HUES48 (cell line): ENCODE results near the gene STK32C.

Experiments used
- H3K27ac ChIP-seq: one replicate; pipeline ENCODE4 v1.7.0; 2013; ENCODE audit warnings: low read depth, low read length, inconsistent platforms
- H3K27me3 ChIP-seq: 2 replicates; pipeline ENCODE4 v1.6.1; 2013; ENCODE audit warnings: mild to moderate bottlenecking, low read length; ENCODE audit not compliant: control insufficient read depth, insufficient read depth
- H3K36me3 ChIP-seq: 2 replicates; pipeline ENCODE4 v1.6.1; 2013; ENCODE audit warnings: low read length; ENCODE audit not compliant: control insufficient read depth, insufficient read depth
- H3K4me1 ChIP-seq: 2 replicates; pipeline ENCODE4 v1.6.1; 2013; ENCODE audit warnings: mild to moderate bottlenecking, low read length; ENCODE audit not compliant: control insufficient read depth, insufficient read depth
- H3K4me3 ChIP-seq: 2 replicates; pipeline ENCODE4 v1.5.1; 2013; ENCODE audit warnings: mild to moderate bottlenecking, low read depth, low read length
- H3K9ac ChIP-seq: 2 replicates; pipeline ENCODE4 v1.6.1; 2013; ENCODE audit warnings: mild to moderate bottlenecking, low read depth, low read length, moderate library complexity
- H3K9me3 ChIP-seq: 2 replicates; pipeline ENCODE4 v1.6.1; 2013; ENCODE audit warnings: low read length; ENCODE audit not compliant: control insufficient read depth, insufficient read depth

The STK32C gene

DNA sequence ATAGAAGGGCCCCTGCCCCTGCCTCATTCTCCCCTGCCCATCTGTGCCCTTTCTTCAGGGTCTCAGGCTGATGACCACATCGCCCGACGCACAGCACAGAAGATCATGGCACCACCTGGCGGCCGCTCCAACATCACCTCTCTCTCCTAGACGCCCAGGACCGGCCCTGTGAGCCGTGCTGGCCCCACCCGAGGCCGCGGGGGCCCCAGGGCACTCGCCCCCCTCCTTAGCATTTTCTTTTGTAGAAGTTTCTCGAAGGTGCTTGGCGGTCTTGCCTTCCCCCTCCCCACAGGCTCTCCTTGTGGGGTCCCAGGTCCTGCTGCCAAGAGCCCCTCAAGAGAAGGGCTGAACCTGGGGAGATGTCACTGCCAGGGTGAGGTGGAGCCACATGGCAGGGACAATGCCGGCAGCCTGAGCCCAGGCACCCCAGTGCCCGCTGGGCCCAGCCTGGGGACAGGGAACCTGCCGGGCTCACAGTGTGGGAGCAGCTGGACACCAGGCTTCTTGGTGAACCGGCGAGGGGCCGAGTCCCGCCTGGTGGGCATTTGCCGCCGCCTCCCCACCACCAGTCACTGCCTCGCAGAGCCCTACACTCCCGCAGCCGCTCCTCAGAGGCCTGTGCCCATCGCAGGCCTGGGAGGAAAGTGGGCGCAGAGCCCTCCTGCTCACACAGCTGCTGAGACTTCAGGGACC, 102.8 kb downstream of the STK32C start:
- Histone ChIP-seq H3K9me3 (no peaks in the 10 kb centered on the region), H3K4me3 (no peak overlapping the region), H3K4me1 (no peaks in the 10 kb centered on the region), H3K36me3 (no peaks in the 10 kb centered on the region), H3K27ac (no peak overlapping the region), H3K9ac (no peak overlapping the region), H3K27me3 (no peaks in the 10 kb centered on the region)

DNA sequence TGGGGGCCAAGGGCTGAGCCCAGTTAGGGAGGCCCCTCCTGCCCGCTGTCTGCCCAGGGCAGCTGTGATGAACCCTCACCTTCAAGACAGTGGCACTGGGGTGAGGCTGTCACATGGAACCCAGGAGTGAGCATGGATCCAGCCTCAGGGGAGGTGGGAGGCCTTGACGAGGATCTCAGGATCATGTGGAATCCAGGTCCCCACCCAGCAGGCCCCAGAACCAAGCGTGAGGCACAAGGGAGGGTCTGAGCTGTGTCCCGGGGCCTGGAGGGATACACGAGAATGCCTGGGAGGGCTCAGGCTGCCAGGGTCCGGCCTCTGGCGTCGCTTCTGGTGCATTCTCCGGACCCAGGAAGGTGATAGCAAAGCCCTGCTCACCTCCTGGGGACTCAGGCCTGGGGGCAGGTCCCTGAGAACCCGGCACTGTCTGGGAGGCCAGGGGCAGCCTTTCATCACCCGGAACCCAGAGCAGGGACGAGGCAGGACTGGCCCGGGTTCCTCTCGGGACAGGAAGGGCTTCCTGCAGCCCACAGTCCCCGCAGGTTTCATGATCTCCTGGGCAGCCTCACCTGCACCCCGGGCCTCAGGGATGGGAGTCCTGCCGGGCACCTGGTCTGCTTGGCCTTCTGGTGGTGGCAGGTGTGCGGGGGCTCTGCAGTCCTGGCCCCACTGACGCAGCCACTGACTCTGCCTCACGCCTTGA, 103.5 kb downstream of the STK32C start:
- Histone ChIP-seq H3K36me3 (no peaks in the 10 kb centered on the region), H3K9me3 (no peaks in the 10 kb centered on the region), H3K27ac (no peak overlapping the region), H3K4me1 (no peaks in the 10 kb centered on the region), H3K9ac (no peak overlapping the region), H3K27me3 (no peaks in the 10 kb centered on the region), H3K4me3 (no peak overlapping the region)

DNA sequence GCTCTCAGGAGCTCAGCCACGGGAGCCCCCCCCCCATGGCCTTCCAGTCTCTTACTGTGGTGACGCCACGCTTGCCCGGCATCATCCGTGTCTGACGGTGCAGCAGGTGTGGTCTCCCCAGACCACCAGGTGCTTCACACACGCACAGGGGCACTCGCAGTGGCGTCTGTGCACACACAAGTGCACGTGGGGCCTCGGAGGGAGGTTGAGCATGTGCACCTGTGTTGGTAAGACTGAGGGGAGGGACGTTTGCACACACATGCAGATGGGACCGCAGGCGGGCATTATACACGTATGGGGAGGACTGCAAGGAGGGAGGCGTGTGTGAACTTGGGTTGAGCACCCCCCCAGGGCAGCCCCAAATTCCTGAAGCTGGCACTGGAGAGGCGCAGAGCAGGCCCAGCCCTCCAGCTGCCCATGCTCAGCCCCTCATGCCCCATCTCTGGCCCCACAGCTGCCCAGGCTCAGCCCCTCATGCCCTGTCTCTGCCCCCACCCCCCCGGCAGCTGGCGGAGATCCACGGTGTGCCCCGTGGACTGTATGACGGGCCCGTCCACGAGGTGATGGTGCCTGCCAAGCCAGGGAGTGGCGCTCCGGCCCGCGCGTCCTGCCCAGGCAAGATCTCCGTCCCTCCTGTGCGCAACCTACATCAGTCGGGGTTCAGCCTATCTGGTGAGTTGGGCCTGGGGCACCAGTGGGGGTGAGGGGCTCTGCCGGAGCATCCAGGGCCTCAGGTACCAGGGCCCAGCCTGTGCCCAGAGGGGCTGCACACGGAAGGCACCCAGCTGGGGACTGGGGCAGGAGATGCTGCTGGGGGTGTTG, 104.3 kb downstream of the STK32C start:
- H3K27ac ChIP-seq: no peak overlapping the region

DNA sequence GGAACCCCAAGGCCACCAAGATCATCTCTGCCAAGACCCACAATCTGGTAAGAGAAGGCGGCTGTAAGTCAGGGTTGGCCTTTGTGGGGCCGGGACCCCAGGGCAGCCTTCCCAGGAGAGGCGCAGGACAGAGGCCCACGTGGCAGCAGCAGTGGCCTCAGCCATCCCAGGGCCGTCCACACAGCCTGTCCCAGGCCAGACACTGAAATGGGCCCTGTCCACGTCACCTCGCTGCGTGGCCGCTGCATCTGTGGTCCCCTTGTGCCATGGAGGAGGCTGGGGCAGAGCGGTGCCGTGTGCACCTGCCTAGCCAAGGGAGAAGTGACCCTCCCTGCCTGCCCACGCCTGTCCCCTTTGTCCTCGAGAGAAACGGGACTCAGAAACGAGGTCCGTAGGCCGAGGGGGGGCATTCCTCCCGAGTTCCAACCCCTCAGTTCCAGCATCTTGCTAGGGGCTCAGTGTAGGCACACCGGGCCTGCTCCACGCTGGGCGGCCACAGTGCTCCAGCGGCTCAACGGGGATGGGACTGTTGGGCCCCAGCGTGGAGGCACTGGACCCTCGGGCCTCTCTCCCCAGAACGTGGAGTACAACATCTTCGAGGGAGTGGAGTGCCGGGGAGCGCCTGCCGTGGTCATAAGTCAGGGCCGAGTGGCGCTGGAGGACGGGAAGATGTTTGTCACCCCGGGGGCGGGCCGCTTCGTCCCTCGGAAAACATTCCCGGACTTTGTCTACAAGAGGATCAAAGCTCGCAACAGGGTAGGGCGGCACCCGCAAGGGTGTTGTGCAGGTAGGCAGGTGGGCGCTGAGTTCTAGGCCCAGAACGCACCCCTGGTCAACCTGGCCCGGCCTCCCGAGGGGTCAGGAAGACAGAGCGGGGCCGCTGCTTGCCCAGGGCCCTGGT, 105.4 kb downstream of the STK32C start:
- Histone ChIP-seq H3K9ac (no peak overlapping the region), H3K4me3 (no peak overlapping the region), H3K9me3 (no peaks in the 10 kb centered on the region), H3K27me3 (no peaks in the 10 kb centered on the region), H3K27ac (no peak overlapping the region), H3K4me1 (no peaks in the 10 kb centered on the region), H3K36me3 (no peaks in the 10 kb centered on the region)

More for the DNA sequence above, 104.3 kb downstream of the STK32C start:
- H3K9me3 ChIP-seq: no peaks in the 10 kb centered on the region
- no peak overlapping the region for H3K9ac ChIP-seq
- H3K4me1 ChIP-seq: no peaks in the 10 kb centered on the region
- H3K36me3 ChIP-seq: no peaks in the 10 kb centered on the region
- H3K4me3 ChIP-seq: no peak overlapping the region
- no peaks in the 10 kb centered on the region for H3K27me3 ChIP-seq

DNA sequence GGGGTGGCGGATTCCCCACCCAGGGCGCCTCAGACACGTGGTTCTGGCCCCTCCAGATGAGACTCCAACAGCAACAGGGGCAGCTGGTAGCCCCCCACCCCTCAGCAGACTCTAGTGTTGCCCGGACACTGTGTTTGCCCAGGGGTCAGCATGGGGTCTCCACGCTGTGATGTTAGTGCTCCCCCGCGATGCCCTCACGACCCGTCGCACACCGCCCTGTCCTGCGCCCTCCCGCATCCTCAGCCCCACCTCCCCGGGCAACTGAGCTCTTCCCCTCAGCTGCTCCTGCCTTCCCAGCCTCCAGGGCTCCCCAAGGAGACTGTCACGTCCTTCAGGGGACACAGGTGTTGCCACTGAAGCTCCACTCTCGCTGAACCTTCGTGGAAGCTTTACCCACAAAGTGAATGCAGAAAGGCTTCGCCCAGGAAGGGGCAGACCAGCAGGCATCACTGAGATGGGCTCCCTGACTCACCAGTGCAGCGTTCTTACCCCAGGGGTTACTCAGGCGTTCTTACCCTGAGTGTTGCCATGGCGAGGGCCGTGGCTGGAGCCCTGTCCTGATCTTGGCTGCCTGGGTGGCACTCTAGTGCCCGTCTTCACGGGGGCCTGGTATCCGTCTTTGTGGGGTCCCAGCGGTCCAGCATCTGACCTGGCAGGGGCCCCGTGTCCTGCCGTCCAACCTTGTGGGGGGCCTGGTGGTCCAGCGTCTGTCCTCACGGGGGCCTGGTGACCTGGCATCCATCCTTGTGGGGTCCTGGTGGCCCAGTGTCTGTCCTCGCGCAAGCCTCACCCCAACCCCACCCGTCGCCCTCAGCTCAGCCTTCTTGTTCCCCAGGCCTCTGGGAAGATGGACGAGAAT, 106.4 kb downstream of the STK32C start:
- H3K27me3 ChIP-seq: no peaks in the 10 kb centered on the region
- no peaks in the 10 kb centered on the region for H3K9me3 ChIP-seq
- H3K36me3 ChIP-seq: no peaks in the 10 kb centered on the region

DNA sequence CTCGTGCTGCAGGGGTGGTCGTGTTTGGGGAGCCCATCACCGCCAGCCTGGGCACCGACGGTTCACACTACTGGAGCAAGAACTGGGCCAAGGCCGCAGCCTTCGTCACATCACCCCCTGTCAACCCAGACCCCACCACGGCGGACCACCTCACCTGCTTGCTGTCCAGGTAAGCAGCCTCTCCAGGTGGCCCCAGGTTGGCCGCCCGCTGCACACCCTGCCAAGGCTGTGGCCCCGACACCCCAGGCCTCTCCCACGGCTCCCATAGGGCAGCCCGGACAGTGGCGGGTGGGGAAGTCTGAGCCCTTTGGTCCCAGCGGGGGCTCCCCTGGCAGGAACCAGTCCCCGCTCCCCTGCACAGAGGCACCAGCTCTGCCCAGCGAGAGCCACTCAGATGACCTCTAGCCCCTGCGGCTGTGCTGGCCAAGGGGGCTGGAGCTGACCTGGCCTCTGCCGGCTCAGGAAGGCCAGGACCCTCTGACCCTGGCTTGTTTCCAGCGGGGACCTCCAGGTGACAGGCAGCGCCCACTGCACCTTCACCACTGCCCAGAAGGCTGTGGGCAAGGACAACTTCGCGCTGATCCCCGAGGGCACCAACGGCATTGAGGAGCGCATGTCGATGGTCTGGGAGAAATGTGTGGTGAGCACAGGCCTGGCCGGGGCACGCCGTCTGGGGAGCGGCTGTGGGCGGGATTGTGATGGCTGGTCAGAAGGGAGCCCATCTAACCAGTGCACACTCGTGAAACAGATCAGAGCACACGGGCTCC, 107.2 kb downstream of the STK32C start:
- H3K9ac ChIP-seq: no peak overlapping the region
- H3K27ac ChIP-seq: no peak overlapping the region
- no peaks in the 10 kb centered on the region for H3K4me1 ChIP-seq
- no peaks in the 10 kb centered on the region for H3K36me3 ChIP-seq
- no peaks in the 10 kb centered on the region for H3K27me3 ChIP-seq
- H3K4me3 ChIP-seq: no peak overlapping the region
- no peaks in the 10 kb centered on the region for H3K9me3 ChIP-seq

More for the DNA sequence above, 106.4 kb downstream of the STK32C start:
- no peak overlapping the region for H3K4me3 ChIP-seq
- no peak overlapping the region for H3K27ac ChIP-seq
- no peak overlapping the region for H3K9ac ChIP-seq
- H3K4me1 ChIP-seq: no peaks in the 10 kb centered on the region

DNA sequence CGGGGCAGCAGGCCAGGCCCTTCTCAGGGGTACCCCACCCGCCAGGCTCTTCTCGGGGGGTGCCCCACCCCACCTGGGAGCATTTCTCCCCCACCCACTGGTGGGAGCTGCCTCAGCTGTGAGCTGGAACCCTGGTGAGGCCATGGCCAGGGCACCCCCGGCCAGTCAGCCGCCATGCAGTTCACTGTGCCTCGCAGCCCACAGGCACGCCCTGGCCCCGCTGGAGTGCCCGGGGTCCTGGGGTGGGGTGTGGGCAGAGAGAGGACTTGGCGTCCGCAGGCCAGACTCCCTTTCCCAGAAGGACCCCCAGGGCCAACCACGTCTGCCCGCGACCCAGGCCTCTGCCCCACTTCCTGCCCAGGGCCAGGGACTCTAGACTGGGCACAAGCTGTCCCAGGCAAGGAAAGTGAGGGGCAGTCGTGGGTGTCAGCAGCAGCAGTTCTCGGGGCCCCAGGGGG, 107.9 kb downstream of the STK32C start:
- Histone ChIP-seq H3K4me1 (no peaks in the 10 kb centered on the region), H3K27ac (no peak overlapping the region), H3K9me3 (no peaks in the 10 kb centered on the region), H3K4me3 (no peak overlapping the region), H3K36me3 (no peaks in the 10 kb centered on the region), H3K9ac (no peak overlapping the region), H3K27me3 (no peaks in the 10 kb centered on the region)

DNA sequence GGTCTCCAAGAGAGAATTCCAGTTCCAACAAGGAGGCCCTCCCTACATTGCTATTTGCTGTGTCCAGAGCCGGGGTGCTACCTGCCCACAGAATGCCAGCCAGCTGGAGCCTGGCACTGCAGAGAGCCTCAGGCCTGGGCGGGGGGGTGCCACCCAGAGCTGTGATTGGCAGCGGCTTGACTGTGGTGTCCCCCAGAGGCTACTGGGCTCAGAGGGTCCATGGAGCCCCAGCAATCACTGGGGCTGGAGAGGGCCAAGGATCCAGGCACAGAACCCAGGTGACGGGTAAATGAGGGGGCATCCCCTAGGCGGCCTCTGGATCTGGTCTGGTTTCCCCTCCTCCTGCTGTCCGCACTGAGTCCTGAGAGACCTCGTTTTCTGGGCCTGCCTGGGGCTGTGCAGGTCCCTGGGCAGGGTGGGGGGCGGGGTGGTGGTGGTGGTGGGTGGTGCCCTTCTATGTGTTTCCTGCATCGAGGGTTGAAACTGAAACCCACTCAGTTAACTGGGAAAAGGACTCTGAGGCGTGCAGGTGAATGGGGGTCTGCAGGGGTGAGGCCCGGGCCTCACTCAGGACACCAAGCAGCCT, 108.4 kb downstream of the STK32C start:
- Histone ChIP-seq H3K27me3 (no peaks in the 10 kb centered on the region), H3K9me3 (no peaks in the 10 kb centered on the region), H3K36me3 (no peaks in the 10 kb centered on the region), H3K4me1 (no peaks in the 10 kb centered on the region), H3K9ac (no peak overlapping the region), H3K4me3 (no peak overlapping the region), H3K27ac (no peak overlapping the region)

DNA sequence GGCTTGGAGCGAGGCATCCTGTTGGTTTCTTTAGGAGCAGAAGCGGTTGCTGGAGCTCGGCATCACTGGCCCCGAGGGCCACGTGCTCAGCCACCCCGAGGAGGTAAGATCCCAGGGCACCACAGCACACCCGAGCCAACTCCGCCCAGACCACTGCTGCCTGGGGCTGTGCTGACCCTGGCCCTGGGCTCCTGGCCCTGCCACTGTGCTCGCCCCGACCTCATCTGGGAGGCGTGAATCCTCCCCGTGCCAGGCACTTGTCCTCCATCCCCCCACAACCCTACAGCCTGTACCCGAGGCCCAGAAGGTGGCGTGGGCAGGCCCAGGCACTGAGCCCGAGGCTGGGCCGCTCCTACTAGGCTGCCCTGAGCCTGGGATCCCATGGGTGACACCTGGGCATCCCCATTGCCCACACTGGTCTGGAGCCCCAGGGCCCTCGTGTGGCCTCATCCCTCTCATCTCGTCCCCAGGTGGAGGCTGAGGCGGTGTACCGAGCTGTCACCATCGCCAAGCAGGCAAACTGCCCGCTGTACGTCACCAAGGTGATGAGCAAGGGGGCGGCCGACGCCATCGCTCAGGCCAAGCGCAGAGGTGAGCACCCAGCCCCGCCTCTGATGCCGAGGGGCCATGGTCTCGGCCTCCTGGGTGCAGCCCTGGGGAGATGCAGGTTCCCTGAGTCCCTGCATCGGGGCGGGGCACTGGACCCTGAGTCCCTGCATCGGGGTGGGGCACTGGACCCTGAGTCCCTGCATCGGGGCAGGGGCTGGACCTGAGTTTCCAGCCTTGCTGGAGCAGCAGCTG, 109.2 kb downstream of the STK32C start:
- Histone ChIP-seq H3K9me3 (no peaks in the 10 kb centered on the region), H3K27ac (no peak overlapping the region), H3K4me3 (no peak overlapping the region), H3K9ac (no peak overlapping the region), H3K36me3 (no peaks in the 10 kb centered on the region), H3K4me1 (no peaks in the 10 kb centered on the region), H3K27me3 (no peaks in the 10 kb centered on the region)
